GM19025 (cell line): ENCODE measurements around the gene KPNA1.
"Not testable (repeated sequence)": the region's sequence is repeated elsewhere in the genome, so short reads cannot be mapped to it uniquely, and the experiment has no call there.

Experiments used
- ATAC-seq: cut with Tn5 transposase; IDR thresholded peaks from one replicate; pipeline ENCODE4 v1.9.1; 2021; ENCODE audit warnings: mild to moderate bottlenecking, low read depth, moderate library complexity; ENCODE audit not compliant: unreplicated experiment

The KPNA1 gene

GRCh38 chr3:122523317-122523716 is 8.6 kb upstream of the KPNA1 start:
- ATAC-seq = no peak

- ATAC-seq = no peak
Measured at GRCh38 chr3:122520861-122521260, 6.1 kb upstream of the KPNA1 start.

- ATAC-seq = no peak
Measured at GRCh38 chr3:122519693-122520092, 5.0 kb upstream of the KPNA1 start.

GRCh38 chr3:122516846-122517360 is 2.2 kb upstream of the KPNA1 start:
- no peak for ATAC-seq

- ATAC-seq = no peak
Measured at GRCh38 chr3:122515870-122516269, 1.1 kb upstream of the KPNA1 start.

- no peak for ATAC-seq
Measured at GRCh38 chr3:122515020-122515468, 305 bp upstream of the KPNA1 start.

- no peak for ATAC-seq
Measured at GRCh38 chr3:122513386-122514122, 1.2 kb downstream of the KPNA1 start.

GRCh38 chr3:122512284-122512683 is 2.5 kb downstream of the KPNA1 start:
- no peak for ATAC-seq

GRCh38 chr3:122510878-122511535 is 3.7 kb downstream of the KPNA1 start:
- no peak for ATAC-seq

- ATAC-seq = not testable (repeated sequence)
Measured at GRCh38 chr3:122508944-122509343, 5.8 kb downstream of the KPNA1 start.

GRCh38 chr3:122508135-122508914 is 6.4 kb downstream of the KPNA1 start:
- no peak for ATAC-seq

- no peak for ATAC-seq
Measured at GRCh38 chr3:122506450-122506849, 8.3 kb downstream of the KPNA1 start.

- no peak for ATAC-seq
Measured at GRCh38 chr3:122505676-122506075, 9.1 kb downstream of the KPNA1 start.

GRCh38 chr3:122502941-122503340 is 11.8 kb downstream of the KPNA1 start:
- ATAC-seq = no peak

- no peak for ATAC-seq
Measured at GRCh38 chr3:122502139-122502538, 12.6 kb downstream of the KPNA1 start.

- not testable (repeated sequence) for ATAC-seq
Measured at GRCh38 chr3:122500964-122501363, 13.8 kb downstream of the KPNA1 start.

GRCh38 chr3:122498152-122498551 is 16.6 kb downstream of the KPNA1 start:
- ATAC-seq = no peak

GRCh38 chr3:122497425-122497824 is 17.3 kb downstream of the KPNA1 start:
- peak; percentile 91 for ATAC-seq

GRCh38 chr3:122496508-122496907 is 18.2 kb downstream of the KPNA1 start:
- ATAC-seq = no peak

GRCh38 chr3:122493296-122493695 is 21.4 kb downstream of the KPNA1 start:
- ATAC-seq = no peak
